CD1c-positive myeloid dendritic cell (primary cell): Measurements from ENCODE around the gene CCDC191.

Experiments
- DNase-seq: peaks from one replicate; pipeline ENCODE4 v3.0.0-alpha.2; 2016; ENCODE audit errors: extremely low spot score

CCDC191 gene

GRCh38 chr3:114056130-114057010 is at the start of gene CCDC191, which contains the start of gene QTRT2:
Gene CCDC191, minus strand, starts transcription at chr3:114056526. Its CDS starts 60 bp downstream, at chr3:114056466.
Gene QTRT2, plus strand, starts transcription at chr3:114056737. Its CDS starts 8,521 bp downstream, at chr3:114065258.
- DNase-seq, result peak; percentile 100

GRCh38 chr3:114104414-114104813 is 48.1 kb upstream of the CCDC191 start:
- DNase-seq, result no peak

DNA sequence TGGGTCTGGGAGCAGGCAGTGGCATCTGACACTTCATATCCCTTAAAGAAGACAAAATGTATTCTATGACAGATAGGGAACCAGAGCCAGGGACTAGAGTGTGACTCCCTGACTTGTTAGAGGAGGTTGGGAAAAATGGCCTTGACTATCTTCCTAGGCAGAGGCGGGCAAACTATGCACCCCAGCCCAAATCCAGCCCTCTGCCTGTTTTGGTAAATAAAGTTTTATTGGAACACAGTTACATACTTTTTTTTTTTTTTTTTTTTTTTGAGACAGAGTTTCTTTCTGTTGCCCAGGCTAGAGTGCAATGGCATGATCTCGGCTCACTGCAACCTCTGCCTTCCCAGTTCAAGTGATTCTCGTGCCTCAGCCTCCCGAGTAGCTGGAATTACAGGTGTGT is 47.5 kb upstream of the CCDC191 start:
- DNase-seq, result no peak

DNA sequence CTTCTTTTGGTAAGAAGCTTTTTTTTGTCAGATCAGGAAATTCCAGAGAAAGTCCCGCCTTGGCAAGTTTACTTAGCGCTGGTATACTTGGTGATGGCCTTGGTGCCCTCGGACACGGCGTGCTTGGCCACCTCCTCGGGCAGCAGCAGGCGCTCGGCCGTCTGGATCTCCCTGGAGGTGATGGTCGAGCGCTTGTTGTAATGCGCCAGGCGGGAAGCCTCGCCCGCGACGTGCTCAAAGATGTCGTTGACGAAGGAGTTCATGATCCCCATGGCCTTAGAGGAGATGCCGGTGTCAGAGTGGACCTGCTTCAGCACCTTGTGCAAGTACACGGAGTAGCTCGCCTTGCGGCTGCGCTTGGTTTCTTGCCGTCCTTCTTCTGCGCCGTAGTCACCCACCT is 46.9 kb upstream of the CCDC191 start:
- DNase-seq, result no peak

- DNase-seq, result no peak
Observed at GRCh38 chr3:114101101-114101500, 44.8 kb upstream of the CCDC191 start.

- no peak for DNase-seq
Observed at GRCh38 chr3:114095796-114096195, 39.5 kb upstream of the CCDC191 start.

- DNase-seq, result no peak
Observed at GRCh38 chr3:114093596-114093995, 37.3 kb upstream of the CCDC191 start.

GRCh38 chr3:114093016-114093380 is 36.7 kb upstream of the CCDC191 start:
- DNase-seq, result no peak

- DNase-seq, result no peak
Observed at GRCh38 chr3:114092151-114093015, 36.1 kb upstream of the CCDC191 start.

DNA sequence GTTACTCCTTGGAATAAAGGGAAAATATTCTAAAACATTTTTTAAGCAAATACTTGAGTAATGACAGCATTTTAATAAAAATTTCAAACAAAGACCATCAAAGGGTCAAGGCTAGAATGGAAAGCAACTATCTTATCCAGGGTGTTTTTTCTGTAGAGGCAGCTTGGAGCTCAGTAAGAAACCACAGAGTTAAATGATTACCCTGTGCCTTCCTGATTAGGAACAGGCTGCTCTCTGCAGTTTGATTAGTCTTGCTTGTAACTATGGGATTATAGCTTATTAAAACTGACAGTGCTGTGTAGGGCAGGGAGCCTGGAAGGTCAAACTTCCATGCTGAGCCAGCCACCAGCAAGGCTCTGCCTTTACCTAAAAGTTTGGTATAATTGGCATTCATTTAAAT is 33.3 kb upstream of the CCDC191 start:
- DNase-seq, result no peak

GRCh38 chr3:114086356-114086755 is 30.0 kb upstream of the CCDC191 start:
- DNase-seq, result no peak

GRCh38 chr3:114083112-114083511 is 26.8 kb upstream of the CCDC191 start:
- no peak for DNase-seq

DNA sequence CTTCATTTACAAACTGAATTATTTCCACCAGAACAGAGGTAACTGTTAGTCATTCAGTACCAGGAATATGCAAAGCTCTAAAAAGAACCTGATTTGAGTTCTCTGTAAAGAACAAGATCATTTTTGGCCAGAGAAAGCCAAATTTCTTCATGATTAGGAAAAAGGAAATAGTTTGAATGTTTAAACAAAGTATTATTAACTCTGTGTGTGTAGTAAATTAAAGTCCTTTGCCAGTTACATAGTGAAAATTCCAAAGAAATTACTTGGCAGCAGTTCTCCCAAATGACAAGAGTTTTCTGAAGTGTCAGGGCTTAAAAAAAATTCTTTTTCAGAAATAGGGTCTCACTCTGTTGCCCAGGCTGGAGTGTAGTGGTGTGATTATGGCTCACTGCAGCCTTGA is 24.7 kb upstream of the CCDC191 start:
- no peak for DNase-seq

DNA sequence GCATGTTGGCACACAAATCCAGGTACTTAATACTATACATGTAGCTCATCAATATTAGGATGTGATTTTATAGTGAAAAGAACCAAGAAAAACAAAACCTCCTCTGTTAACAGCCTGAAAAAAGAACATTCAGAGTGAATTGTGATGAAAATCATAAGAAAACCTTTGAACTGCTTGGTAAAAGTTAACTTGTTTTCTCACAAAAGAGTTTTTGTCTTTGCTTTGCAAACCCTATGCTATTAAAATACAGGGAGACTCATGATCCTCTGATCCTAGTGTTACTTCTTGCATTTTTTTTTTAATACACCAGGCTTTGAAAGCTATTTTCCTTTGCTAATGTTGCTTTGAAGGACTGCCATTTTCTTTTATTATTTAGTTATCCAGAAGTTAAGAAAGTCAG is 23.9 kb upstream of the CCDC191 start:
- no peak for DNase-seq

- DNase-seq, result no peak
Observed at GRCh38 chr3:114079761-114080160, 23.4 kb upstream of the CCDC191 start.

DNA sequence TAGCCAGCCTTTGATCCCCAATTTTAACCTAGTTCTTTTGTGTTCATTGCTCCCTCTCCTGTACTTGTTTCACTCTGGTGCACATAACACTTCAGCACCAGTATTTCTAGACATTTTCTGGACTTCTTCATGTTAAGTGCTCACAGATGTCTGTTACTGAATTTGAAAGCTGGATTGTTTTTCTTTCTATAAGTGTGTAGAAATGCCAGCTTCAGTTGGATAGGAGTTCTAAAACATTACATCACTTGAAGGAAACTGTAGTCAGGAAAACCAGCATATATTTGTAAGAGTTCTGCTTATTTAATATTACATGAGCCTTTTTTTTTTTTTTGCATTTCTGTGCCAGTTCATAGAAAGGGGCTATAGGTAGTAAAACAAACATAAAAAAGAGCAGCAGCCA is 21.8 kb upstream of the CCDC191 start:
- DNase-seq, result no peak

GRCh38 chr3:114076711-114077110 is 20.4 kb upstream of the CCDC191 start:
- no peak for DNase-seq

- DNase-seq, result no peak
Observed at GRCh38 chr3:114071786-114072185, 15.5 kb upstream of the CCDC191 start.

DNA sequence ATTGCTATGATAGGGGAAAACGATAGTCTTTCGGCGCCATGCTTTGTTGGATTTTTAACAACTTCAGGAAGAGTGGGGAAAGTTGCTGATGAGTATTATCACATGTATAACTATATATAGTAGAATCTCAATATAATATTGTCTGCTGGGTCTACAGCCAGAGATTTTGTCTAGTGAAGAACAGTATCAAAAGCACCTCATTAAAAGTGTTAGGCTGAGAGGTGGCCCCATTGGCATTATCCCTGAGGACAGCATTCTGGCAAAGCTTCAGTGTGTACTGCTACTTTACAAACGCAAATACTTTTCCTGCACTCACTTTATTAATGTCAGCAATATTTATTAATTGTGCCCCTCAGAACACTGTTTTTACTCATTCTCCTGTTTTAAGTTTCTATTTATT is 12.0 kb upstream of the CCDC191 start:
- DNase-seq, result no peak

GRCh38 chr3:114067804-114068203 is 11.5 kb upstream of the CCDC191 start:
- DNase-seq, result no peak

DNA sequence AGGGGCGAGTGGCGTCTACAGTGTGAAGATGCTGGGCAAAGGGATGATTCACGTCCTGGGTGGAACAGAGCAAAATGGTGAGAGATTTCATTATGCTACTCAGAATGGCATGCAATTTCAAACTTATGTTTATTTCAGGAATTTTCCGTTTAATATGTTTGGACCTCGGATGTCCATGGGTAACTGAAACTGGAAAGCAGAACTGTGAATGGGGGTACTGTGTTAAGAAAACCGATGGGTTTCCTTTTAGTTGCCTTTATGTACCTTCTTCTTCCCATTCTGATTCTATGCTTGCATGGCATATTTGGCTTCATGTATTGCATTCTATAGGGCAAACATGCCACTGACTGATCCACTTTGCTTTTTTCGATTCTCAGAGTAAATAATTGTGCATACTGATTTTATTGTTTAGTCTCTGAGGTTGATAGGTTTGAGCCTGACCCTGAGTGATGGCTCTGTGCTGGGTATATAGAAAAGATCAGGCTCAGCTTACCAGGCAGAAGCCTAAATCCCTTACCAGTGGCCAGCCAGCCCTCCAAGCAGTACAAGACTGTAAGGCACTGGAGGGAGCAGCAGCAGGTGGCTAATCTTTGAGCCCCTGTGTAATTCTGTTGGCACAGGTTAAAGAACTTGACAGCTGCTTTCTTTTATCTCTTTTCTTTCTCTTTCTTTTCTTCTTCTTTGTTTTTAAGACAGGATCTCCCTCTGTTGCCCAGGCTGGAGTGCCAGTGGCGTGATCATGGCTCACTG is 4.8 kb upstream of the CCDC191 start:
- DNase-seq, result peak; percentile 12

DNA sequence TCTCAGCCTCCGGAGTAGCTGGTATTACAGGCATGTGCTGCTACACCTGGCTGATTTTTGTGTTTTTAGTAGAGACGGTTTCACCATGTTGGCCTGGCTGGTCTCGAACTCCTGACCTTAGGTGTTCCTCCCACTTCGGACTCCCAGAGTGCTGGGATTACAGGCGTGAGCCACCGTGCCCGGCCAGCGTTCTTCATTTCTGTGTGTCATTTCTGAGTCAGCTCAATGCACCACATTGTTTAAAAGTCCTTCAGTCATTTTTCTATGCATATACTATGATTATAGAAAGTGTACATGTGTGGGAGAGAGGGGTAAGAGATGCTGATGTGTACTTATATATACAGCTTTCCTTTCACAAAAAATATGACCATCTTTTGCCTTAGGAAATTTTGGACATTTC is 2.3 kb upstream of the CCDC191 start:
- DNase-seq, result no peak
